Prostate gland (tissue), 2 donors: ENCODE measurements around the gene DPY30.

Experiments used
- POLR2A ChIP-seq: fragments of 450-650 bp; IDR thresholded peaks from one replicate; pipeline ENCODE4 v1.6.1; 2016; ENCODE audit warnings: antibody characterized with exemption, mild to moderate bottlenecking
- POLR2AphosphoS5 ChIP-seq: sonication (generic); formaldehyde crosslinking; IDR thresholded peaks from one replicate; pipeline ENCODE4 v1.6.1; 2017; ENCODE audit warnings: antibody characterized with exemption
- TF ChIP-seq, protein P1 (sequence below), 4 experiments: fragments of 200-600 bp in 2 of 4; fragments of 450-650 bp in 2 of 4; sonication (generic) in 2 of 4; IDR thresholded peaks; 1 replicate in 3 of 4; 2 replicates in 1 of 4; pipeline ENCODE4 v1.5.1; 2016 to 2019; ENCODE audit warnings: antibody characterized with exemption in 4 of 4, mild to moderate bottlenecking in 2 of 4, moderate library complexity in 2 of 4

DNA sequence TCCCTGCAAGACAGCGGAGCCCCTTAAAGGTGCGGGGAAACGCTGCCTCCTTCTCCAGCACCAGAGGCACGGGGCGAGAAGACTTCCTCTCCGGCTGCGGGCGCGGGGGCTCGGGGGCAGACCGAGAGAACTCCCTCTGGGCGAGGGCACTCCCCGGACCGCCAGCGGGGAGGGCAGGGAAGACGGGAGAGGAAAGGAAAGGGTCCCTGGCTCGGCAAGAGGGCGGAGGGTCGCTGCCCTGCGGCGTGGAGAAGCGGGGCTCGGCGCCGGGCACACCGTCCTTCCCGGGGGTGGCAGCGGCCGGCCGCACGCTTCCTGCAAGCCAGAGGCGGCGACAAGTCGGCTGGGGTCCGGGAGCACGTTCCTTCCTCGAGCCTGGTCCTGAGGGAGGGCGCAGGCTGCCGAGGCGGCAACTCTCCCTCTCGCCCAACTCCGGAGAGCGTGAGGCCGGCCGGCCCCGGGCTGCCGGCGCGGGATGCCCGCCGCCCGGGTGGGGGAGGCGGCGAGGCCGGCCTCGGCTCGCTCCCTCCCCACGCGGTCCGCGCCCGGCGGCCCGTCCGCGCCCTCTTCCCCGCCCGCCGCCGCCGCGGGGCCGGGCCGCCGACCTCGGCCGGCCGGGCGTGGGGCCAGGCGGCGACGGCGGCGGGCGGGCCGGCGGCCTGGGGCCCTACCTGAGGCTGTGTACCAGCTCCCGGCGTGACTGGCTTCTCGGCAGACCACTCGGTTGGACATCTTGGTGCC is 29.9 kb downstream of the DPY30 start:
- TF ChIP-seq, protein P1, sequence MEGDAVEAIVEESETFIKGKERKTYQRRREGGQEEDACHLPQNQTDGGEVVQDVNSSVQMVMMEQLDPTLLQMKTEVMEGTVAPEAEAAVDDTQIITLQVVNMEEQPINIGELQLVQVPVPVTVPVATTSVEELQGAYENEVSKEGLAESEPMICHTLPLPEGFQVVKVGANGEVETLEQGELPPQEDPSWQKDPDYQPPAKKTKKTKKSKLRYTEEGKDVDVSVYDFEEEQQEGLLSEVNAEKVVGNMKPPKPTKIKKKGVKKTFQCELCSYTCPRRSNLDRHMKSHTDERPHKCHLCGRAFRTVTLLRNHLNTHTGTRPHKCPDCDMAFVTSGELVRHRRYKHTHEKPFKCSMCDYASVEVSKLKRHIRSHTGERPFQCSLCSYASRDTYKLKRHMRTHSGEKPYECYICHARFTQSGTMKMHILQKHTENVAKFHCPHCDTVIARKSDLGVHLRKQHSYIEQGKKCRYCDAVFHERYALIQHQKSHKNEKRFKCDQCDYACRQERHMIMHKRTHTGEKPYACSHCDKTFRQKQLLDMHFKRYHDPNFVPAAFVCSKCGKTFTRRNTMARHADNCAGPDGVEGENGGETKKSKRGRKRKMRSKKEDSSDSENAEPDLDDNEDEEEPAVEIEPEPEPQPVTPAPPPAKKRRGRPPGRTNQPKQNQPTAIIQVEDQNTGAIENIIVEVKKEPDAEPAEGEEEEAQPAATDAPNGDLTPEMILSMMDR (IDR thresholded peaks at IDR 0.05): no peak
- TF ChIP-seq POLR2A (peak; percentile 10), POLR2AphosphoS5 (no peak)
